ENCODE results near the gene OR1E2. TPM values are rescaled to one million over a fixed set of nuclear protein-coding genes. Genes with fewer than 3 reads are reported as not detected.

The OR1E2 gene
- total and polyA plus RNA-seq, 2 of the 13 experiments (the other 11 are each of a cell fraction or from before 2014, with no cell fraction given), result not detected

- TF ChIP-seq HNF1A (IDR thresholded peaks at IDR 0.05; ENCODE audit: low read depth), result peak; percentile 79
- TF ChIP-seq HNF1A (CRISPR knock-in tag; IDR thresholded peaks at IDR 0.05; ENCODE audit: borderline replicate concordance), result no peak
- TF ChIP-seq ZBTB4 (CRISPR knock-in tag; IDR thresholded peaks at IDR 0.05; ENCODE audit: borderline replicate concordance), result no peak
- TF ChIP-seq FOXA1 (IDR thresholded peaks at IDR 0.05), result no peak
- peak; percentile 40 for TF ChIP-seq FOXA1 (CRISPR knock-in tag; IDR thresholded peaks at IDR 0.05)
- no peak for TF ChIP-seq TFAP4 (IDR thresholded peaks at IDR 0.05; ENCODE audit: borderline replicate concordance, low read depth)
- peak; percentile 71; the same call in 1 of the 2 replicates for TF ChIP-seq FOXK2 (IDR thresholded peaks at IDR 0.05)
- TF ChIP-seq KMT2B (CRISPR knock-in tag; IDR thresholded peaks at IDR 0.05), result no peak
- no peak for TF ChIP-seq MEIS2 (CRISPR knock-in tag; IDR thresholded peaks at IDR 0.05)
- no peak for TF ChIP-seq TOE1 (CRISPR knock-in tag; IDR thresholded peaks at IDR 0.05)
- TF ChIP-seq ZSCAN20 (CRISPR knock-in tag; IDR thresholded peaks at IDR 0.05; ENCODE audit: borderline replicate concordance), result no peak
- no peak for TF ChIP-seq EEA1 (CRISPR knock-in tag; IDR thresholded peaks at IDR 0.05; ENCODE audit: borderline replicate concordance)
- no peak for TF ChIP-seq ETV5 (CRISPR knock-in tag; IDR thresholded peaks at IDR 0.05; ENCODE audit: borderline replicate concordance)
- no peak for TF ChIP-seq TBX3 (IDR thresholded peaks at IDR 0.05; ENCODE audit: borderline replicate concordance)
- TF ChIP-seq CENPT (CRISPR knock-in tag; IDR thresholded peaks at IDR 0.05; ENCODE audit: low read depth), result no peak
- TF ChIP-seq SNAPC5 (CRISPR knock-in tag; IDR thresholded peaks at IDR 0.05; ENCODE audit: borderline replicate concordance), result no peak
- TF ChIP-seq HDAC2 (CRISPR knock-in tag; IDR thresholded peaks at IDR 0.05), result no peak
- TF ChIP-seq GABPB1 (CRISPR knock-in tag; IDR thresholded peaks at IDR 0.05), result no peak
- TF ChIP-seq ZNF441 (CRISPR knock-in tag; IDR thresholded peaks at IDR 0.05; ENCODE audit: borderline replicate concordance), result no peak
- TF ChIP-seq ZNF138 (CRISPR knock-in tag; IDR thresholded peaks at IDR 0.05; ENCODE audit: low read depth), result no peak
- no peak for TF ChIP-seq MAX (IDR thresholded peaks at IDR 0.05)
- TF ChIP-seq SMAD1 (CRISPR knock-in tag; IDR thresholded peaks at IDR 0.05; ENCODE audit: borderline replicate concordance, low read depth), result no peak
- peak; percentile 35; the same call in 1 of the 2 replicates for TF ChIP-seq MIXL1 (CRISPR knock-in tag; IDR thresholded peaks at IDR 0.05)
These were observed 40.6 kb upstream of the OR1E2 start (continued) for GRCh38 chr17:3474212-3474611.
